Liver (tissue), 9 donors: ENCODE measurements around the gene KCNJ14. TPM values are rescaled to one million over a fixed set of nuclear protein-coding genes. Genes with fewer than 3 reads are reported as not detected.
A peak's percentile ranks its signal among the peaks of the same experiment; 100 is the strongest.

Experiments
- DNase-seq: peaks from one replicate; pipeline ENCODE4 v3.0.0-alpha.2; 2017; ENCODE audit warnings: low spot score
- H3K27ac ChIP-seq, 2 donors: one replicate each; pipeline ENCODE4 v1.7.0; 2013; ENCODE audit warnings: inconsistent platforms in 2 of 2, low read length in 2 of 2, control low read depth in 1 of 2, low read depth in 1 of 2, mild to moderate bottlenecking in 1 of 2
- H3K27me3 ChIP-seq, 4 donors: one replicate each; pipeline versions ENCODE4 v1.6.1 to v1.7.0; 2013; ENCODE audit warnings: low read length in 3 of 4, inconsistent platforms in 1 of 4, mild to moderate bottlenecking in 1 of 4, moderate library complexity in 1 of 4; ENCODE audit not compliant: control insufficient read depth in 4 of 4, insufficient read depth in 4 of 4
- H3K36me3 ChIP-seq, 4 donors: one replicate each; pipeline versions ENCODE4 v1.6.1 to v1.7.0; 2013; ENCODE audit warnings: low read length in 3 of 4, mild to moderate bottlenecking in 3 of 4, low read depth in 1 of 4, moderate library complexity in 1 of 4; ENCODE audit not compliant: control insufficient read depth in 4 of 4, insufficient read depth in 3 of 4
- H3K4me1 ChIP-seq, 4 donors: one replicate each; pipeline versions ENCODE4 v1.6.1 to v1.7.0; 2013; ENCODE audit warnings: low read length in 3 of 4, mild to moderate bottlenecking in 3 of 4, moderate library complexity in 1 of 4; ENCODE audit not compliant: control insufficient read depth in 4 of 4, insufficient read depth in 4 of 4
- H3K4me3 ChIP-seq, 3 donors: one replicate each; pipeline versions ENCODE4 v1.6.1 to v1.7.0; 2013; ENCODE audit warnings: low read length in 3 of 3, control low read depth in 1 of 3, low read depth in 1 of 3, mild to moderate bottlenecking in 1 of 3
- H3K9ac ChIP-seq, 2 donors: one replicate each; pipeline ENCODE4 v1.7.0; 2013; ENCODE audit warnings: low read length in 2 of 2, mild to moderate bottlenecking in 2 of 2, moderate library complexity in 2 of 2, control low read depth in 1 of 2, low read depth in 1 of 2
- H3K9me3 ChIP-seq, 4 donors: one replicate each; pipeline versions ENCODE4 v1.6.1 to v1.7.0; 2013; ENCODE audit warnings: low read length in 3 of 4; ENCODE audit not compliant: control insufficient read depth in 4 of 4
- EGR1 ChIP-seq, 2 donors: IDR thresholded peaks; 2 replicates each; pipeline ENCODE4 v1.6.1; 2016 to 2018; ENCODE audit warnings: antibody characterized with exemption in 2 of 2, low read depth in 2 of 2
- FOXA1 ChIP-seq: IDR thresholded peaks from 2 replicates; pipeline ENCODE4 v1.6.1; 2016; ENCODE audit warnings: antibody characterized with exemption
- FOXA2 ChIP-seq: IDR thresholded peaks from 2 replicates; pipeline ENCODE4 v1.6.1; 2016; ENCODE audit warnings: antibody characterized with exemption
- GABPA ChIP-seq, 2 donors: IDR thresholded peaks in 1 of 2; conservative IDR thresholded peaks in 1 of 2; 2 replicates each; pipeline ENCODE4 v1.6.1; 2016; ENCODE audit warnings: antibody characterized with exemption in 2 of 2, mild to moderate bottlenecking in 1 of 2, moderate library complexity in 1 of 2
- HNF4A ChIP-seq, 2 donors: conservative IDR thresholded peaks; 2 replicates each; pipeline ENCODE4 v1.6.1; 2016; ENCODE audit warnings: antibody characterized with exemption in 2 of 2, mild to moderate bottlenecking in 2 of 2
- HNF4G ChIP-seq: IDR thresholded peaks from 2 replicates; pipeline ENCODE4 v1.6.1; 2016; ENCODE audit warnings: antibody characterized with exemption
- JUND ChIP-seq, 2 donors: IDR thresholded peaks; 2 replicates each; pipeline ENCODE4 v1.6.1; 2016; ENCODE audit warnings: antibody characterized with exemption in 2 of 2
- NR2F2 ChIP-seq: IDR thresholded peaks from 2 replicates; pipeline ENCODE4 v1.6.1; 2016; ENCODE audit warnings: antibody characterized with exemption
- RAD21 ChIP-seq, 2 donors: IDR thresholded peaks; 2 replicates each; pipeline ENCODE4 v1.6.1; 2016; ENCODE audit warnings: antibody characterized with exemption in 2 of 2, mild to moderate bottlenecking in 2 of 2
- RXRA ChIP-seq, 2 donors: IDR thresholded peaks; 2 replicates each; pipeline ENCODE4 v1.6.1; 2017 to 2018; ENCODE audit warnings: antibody characterized with exemption in 2 of 2, mild to moderate bottlenecking in 1 of 2
- SP1 ChIP-seq: IDR thresholded peaks from 2 replicates; pipeline ENCODE4 v1.6.1; 2018; ENCODE audit warnings: antibody characterized with exemption, mild to moderate bottlenecking
- TAF1 ChIP-seq: conservative IDR thresholded peaks from 2 replicates; pipeline ENCODE4 v1.6.1; 2016; ENCODE audit warnings: antibody characterized with exemption, mild to moderate bottlenecking
- YY1 ChIP-seq: IDR thresholded peaks from 2 replicates; pipeline ENCODE4 v1.6.1; 2016; ENCODE audit warnings: antibody characterized with exemption, mild to moderate bottlenecking
- WGBS: extraction: QIAGEN DNeasy Blood & Tissue Kit; methylation state at CpG from one replicate; pipeline ENCODE4 v1.1.7; 2013; 5-methylcytosine and 5-hydroxymethylcytosine counted together
- polyA plus RNA-seq, 2 donors: library from polyadenylated mRNA; stranded (reverse) in 1 of 2; unstranded in 1 of 2; fragments of 200-250 nt in 1 of 2; fragments of >200 nt in 1 of 2; fragmentation: Nextera tagmentation in 1 of 2; extraction: Ambion mirVana in 1 of 2; gene quantifications; one replicate each; pipeline versions ENCODE4 v1.2.1 to v1.2.3, GENCODE V29; 2013 to 2015
- total RNA-seq, 2 donors: library from RNA; depleted of rRNA; stranded (reverse); fragments of >200 nt; gene quantifications; one replicate each; pipeline ENCODE4 v1.2.3, GENCODE V29; 2014
- TF ChIP-seq, protein P1 (sequence below): IDR thresholded peaks from 2 replicates; pipeline ENCODE4 v1.6.1; 2016; ENCODE audit warnings: antibody characterized with exemption
- TF ChIP-seq, protein P2 (sequence below): IDR thresholded peaks from 2 replicates; pipeline ENCODE4 v1.6.1; 2016; ENCODE audit warnings: antibody characterized with exemption
- TF ChIP-seq, protein P3 (sequence below): IDR thresholded peaks from 2 replicates; pipeline ENCODE4 v1.6.1; 2016; ENCODE audit warnings: antibody characterized with exemption, mild to moderate bottlenecking
- TF ChIP-seq, protein P4 (sequence below): IDR thresholded peaks from 2 replicates; pipeline ENCODE4 v1.6.1; 2016; ENCODE audit warnings: antibody characterized with exemption
- TF ChIP-seq, protein P5 (sequence below): fragments of 150-350 bp; IDR thresholded peaks from 2 replicates; pipeline ENCODE4 v1.5.1; 2017; ENCODE audit warnings: improper control_type of control experiment, low read depth, low read length; ENCODE audit not compliant: missing input control
- donor health status: healthy.
- donor health status: healthy.
- donor health status: healthy.
- donor health status: healthy.
- donor health status: healthy.

Gene KCNJ14
- total and polyA plus RNA-seq, 4 donors = 0.06 to 0.92 (median 0.17) TPM

DNA sequence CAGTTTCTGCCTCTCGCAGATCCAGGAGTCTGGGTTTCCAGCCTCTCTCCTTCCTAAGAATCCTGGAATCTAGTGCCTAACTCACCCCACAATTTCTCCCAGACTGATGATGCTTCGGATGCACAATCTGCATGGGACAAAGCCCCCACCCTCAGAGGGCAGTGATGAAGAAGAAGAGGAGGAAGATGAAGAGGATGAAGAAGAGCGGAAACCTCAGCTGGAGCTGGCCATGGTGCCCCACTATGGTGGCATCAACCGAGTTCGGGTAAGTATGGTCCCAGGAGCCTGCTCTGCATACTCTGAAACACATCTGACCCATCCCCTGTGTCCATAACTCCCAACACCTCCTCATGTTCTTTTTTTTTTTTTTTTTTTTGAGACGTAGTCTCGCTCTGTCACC lies 8.8 kb upstream of the KCNJ14 start:
- H3K27ac ChIP-seq = no peak overlapping the region
- TF ChIP-seq, protein P1, sequence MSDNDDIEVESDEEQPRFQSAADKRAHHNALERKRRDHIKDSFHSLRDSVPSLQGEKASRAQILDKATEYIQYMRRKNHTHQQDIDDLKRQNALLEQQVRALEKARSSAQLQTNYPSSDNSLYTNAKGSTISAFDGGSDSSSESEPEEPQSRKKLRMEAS = no peak
- no peak for TF ChIP-seq RXRA (IDR thresholded peaks at IDR 0.05)
- TF ChIP-seq YY1 = no peak
- no peak for TF ChIP-seq TAF1
- no peak for TF ChIP-seq FOXA2
- TF ChIP-seq FOXA1 = no peak
- TF ChIP-seq SP1 = no peak
- TF ChIP-seq, protein P2, sequence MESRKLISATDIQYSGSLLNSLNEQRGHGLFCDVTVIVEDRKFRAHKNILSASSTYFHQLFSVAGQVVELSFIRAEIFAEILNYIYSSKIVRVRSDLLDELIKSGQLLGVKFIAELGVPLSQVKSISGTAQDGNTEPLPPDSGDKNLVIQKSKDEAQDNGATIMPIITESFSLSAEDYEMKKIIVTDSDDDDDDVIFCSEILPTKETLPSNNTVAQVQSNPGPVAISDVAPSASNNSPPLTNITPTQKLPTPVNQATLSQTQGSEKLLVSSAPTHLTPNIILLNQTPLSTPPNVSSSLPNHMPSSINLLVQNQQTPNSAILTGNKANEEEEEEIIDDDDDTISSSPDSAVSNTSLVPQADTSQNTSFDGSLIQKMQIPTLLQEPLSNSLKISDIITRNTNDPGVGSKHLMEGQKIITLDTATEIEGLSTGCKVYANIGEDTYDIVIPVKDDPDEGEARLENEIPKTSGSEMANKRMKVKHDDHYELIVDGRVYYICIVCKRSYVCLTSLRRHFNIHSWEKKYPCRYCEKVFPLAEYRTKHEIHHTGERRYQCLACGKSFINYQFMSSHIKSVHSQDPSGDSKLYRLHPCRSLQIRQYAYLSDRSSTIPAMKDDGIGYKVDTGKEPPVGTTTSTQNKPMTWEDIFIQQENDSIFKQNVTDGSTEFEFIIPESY = no peak
- TF ChIP-seq, protein P3, sequence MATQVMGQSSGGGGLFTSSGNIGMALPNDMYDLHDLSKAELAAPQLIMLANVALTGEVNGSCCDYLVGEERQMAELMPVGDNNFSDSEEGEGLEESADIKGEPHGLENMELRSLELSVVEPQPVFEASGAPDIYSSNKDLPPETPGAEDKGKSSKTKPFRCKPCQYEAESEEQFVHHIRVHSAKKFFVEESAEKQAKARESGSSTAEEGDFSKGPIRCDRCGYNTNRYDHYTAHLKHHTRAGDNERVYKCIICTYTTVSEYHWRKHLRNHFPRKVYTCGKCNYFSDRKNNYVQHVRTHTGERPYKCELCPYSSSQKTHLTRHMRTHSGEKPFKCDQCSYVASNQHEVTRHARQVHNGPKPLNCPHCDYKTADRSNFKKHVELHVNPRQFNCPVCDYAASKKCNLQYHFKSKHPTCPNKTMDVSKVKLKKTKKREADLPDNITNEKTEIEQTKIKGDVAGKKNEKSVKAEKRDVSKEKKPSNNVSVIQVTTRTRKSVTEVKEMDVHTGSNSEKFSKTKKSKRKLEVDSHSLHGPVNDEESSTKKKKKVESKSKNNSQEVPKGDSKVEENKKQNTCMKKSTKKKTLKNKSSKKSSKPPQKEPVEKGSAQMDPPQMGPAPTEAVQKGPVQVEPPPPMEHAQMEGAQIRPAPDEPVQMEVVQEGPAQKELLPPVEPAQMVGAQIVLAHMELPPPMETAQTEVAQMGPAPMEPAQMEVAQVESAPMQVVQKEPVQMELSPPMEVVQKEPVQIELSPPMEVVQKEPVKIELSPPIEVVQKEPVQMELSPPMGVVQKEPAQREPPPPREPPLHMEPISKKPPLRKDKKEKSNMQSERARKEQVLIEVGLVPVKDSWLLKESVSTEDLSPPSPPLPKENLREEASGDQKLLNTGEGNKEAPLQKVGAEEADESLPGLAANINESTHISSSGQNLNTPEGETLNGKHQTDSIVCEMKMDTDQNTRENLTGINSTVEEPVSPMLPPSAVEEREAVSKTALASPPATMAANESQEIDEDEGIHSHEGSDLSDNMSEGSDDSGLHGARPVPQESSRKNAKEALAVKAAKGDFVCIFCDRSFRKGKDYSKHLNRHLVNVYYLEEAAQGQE = no peak
- H3K4me3 ChIP-seq = peak overlapping the region; percentile 68 to 99 (median 83)
- peak overlapping the region; percentile 66 to 68 for H3K9ac ChIP-seq
- no peaks in the 10 kb centered on the region for H3K9me3 ChIP-seq
- no peak for DNase-seq
- H3K4me1 ChIP-seq = peaks cover 4 to 24% (median 14%) of the 10 kb centered on the region in 4 donors
- peaks cover 12 to 34% (median 20%) of the 10 kb centered on the region in 4 donors for H3K36me3 ChIP-seq
- no peaks in the 10 kb centered on the region for H3K27me3 ChIP-seq
- WGBS = 88% methylated on average over 7 of the region's 7 CpGs

DNA sequence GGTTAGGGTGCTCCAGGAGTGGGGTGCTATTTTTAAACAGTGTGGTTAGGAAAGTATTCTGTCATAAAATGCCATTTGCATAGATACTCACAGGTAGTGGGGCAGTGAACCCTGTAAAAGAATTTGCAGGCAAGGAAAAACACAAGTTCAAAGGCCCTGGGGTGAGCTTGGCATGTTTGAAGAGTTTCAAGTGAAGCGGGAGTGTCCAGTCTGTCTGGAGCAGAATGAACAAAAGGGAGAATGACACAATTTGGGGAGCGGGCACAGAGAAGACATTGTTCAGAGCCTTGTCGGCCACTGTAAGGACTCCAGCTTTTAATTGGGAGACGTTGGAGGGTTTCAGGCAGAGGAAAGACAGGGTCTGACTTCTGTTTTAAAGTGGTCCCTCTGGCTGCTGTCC lies 6.8 kb upstream of the KCNJ14 start:
- DNase-seq = no peak
- no peak overlapping the region for H3K27ac ChIP-seq
- H3K4me3 ChIP-seq = no peak overlapping the region
- WGBS = 94% methylated on average over 4 of the region's 4 CpGs
- peaks cover 16 to 49% (median 28%) of the 10 kb centered on the region in 4 donors for H3K36me3 ChIP-seq
- H3K27me3 ChIP-seq = no peaks in the 10 kb centered on the region
- H3K4me1 ChIP-seq = peaks cover 9 to 29% (median 16%) of the 10 kb centered on the region in 4 donors
- H3K9ac ChIP-seq = no peak overlapping the region
- H3K9me3 ChIP-seq = no peaks in the 10 kb centered on the region
- TF ChIP-seq, protein P4, sequence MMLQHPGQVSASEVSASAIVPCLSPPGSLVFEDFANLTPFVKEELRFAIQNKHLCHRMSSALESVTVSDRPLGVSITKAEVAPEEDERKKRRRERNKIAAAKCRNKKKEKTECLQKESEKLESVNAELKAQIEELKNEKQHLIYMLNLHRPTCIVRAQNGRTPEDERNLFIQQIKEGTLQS = no peak
- no peak for TF ChIP-seq JUND (IDR thresholded peaks at IDR 0.05)
- TF ChIP-seq SP1 = no peak
- no peak for TF ChIP-seq RXRA (IDR thresholded peaks at IDR 0.05)
- TF ChIP-seq TAF1 = no peak
- TF ChIP-seq HNF4A (conservative IDR thresholded peaks at IDR 0.05) = no peak
- no peak for TF ChIP-seq EGR1 (IDR thresholded peaks at IDR 0.05; ENCODE audit: low read depth in 2 of 2)
- TF ChIP-seq NR2F2 = no peak
- no peak for TF ChIP-seq YY1
- TF ChIP-seq GABPA (IDR thresholded peaks at IDR 0.05 in 1 of 2, conservative IDR thresholded peaks at IDR 0.05 in 1 of 2) = no peak
- TF ChIP-seq, protein P2 = no peak
- TF ChIP-seq, protein P5, sequence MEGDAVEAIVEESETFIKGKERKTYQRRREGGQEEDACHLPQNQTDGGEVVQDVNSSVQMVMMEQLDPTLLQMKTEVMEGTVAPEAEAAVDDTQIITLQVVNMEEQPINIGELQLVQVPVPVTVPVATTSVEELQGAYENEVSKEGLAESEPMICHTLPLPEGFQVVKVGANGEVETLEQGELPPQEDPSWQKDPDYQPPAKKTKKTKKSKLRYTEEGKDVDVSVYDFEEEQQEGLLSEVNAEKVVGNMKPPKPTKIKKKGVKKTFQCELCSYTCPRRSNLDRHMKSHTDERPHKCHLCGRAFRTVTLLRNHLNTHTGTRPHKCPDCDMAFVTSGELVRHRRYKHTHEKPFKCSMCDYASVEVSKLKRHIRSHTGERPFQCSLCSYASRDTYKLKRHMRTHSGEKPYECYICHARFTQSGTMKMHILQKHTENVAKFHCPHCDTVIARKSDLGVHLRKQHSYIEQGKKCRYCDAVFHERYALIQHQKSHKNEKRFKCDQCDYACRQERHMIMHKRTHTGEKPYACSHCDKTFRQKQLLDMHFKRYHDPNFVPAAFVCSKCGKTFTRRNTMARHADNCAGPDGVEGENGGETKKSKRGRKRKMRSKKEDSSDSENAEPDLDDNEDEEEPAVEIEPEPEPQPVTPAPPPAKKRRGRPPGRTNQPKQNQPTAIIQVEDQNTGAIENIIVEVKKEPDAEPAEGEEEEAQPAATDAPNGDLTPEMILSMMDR = no peak
- no peak for TF ChIP-seq FOXA2
- TF ChIP-seq, protein P1 = no peak
- TF ChIP-seq FOXA1 = no peak
- TF ChIP-seq, protein P3 = no peak
- no peak for TF ChIP-seq RAD21 (IDR thresholded peaks at IDR 0.05)
- TF ChIP-seq HNF4G = no peak
